NCI-H187 (cell line): ENCODE measurements around the gene EFNA4.
A peak's percentile ranks its signal among the peaks of the same experiment; 100 is the strongest.

Experiments used
- DNase-seq, 2 experiments: peaks; one replicate each; lab custom pipeline; 2025; lab: John Stamatoyannopoulos, UW

Gene EFNA4

DNA sequence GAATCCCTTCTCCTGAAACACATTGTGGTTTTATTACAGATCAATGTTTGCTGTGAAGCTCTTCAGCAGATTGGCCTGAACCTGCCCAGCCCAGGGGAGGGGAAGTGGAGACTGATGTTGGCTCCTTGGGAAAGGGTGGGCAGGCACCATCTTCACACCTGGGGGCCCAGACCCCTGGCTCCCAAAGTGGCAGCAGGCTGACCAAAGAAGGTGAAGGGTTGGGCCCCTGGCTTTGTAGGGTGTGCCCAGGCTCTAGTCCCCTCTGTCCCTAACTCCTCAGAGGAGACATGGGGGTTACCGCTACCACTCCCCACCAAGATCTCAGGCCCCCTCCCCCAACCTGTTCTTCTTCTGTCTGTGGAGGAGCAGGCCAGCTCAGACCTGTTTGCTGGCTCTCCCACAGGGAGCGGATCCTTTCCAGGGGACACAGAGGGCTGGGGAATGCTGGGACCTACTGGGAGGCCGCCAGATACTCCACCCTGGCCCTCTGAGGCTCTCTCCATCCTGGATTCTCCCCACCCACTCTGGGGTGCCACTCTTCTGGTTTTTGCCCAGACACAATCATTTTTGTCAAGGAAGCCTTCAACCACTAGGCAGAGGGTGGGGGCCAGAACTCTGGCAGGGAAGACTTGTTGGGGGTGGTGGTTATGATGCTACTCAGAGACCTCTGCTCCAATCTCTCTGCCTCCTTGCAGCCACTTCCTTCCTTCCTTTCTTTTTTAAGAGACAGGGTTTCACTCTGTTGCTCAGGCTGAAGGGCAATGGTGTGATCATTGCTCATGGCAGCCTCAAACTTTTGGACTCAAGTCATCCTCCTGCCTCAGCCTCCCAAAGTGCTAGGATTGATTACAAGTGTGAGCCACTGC is 10.1 kb downstream of the EFNA4 start:
- no peak for DNase-seq

GRCh38 chr1:155075535-155075934 is 12.0 kb downstream of the EFNA4 start:
- no peak for DNase-seq

DNA sequence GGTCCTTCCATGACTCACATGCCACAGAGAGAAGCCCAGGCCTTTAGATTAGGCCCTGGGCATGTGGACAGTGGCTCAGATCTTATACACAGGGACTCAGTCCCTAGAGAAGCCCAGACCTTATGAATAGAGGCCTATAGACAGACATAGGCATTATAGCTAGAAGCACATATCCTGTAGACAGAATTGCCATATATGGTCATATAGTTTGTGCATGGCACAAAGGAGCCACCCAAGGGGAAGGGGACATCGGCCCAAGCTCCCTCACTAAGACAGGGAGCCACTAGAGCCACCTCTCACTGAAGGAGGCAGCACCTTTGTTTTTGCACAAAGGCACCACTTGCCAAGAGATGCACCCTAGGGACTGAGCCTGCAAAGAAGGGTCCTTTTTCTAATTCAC is 12.8 kb downstream of the EFNA4 start:
- DNase-seq = no peak

DNA sequence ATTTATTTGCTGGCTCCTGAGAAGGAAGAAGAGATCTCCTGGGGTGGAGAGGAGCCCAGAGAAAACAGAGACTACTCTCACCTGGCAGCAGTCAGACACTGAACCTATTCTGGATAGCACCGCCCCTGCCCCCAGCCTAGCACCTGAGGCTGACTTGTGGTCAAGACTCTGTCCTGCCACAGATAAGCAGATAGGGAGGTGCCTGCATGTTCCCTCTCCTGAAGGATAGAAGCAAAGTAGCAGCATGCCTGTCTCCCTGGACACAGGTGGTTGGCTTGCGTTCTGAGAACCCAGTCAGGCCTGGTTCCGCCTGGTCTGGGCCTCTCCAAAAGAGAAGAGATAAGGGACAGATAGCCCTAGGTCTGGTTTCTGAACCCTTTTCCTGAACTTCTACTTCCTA is 13.8 kb downstream of the EFNA4 start:
- DNase-seq = peak in 1 of 2 experiments; percentile 21

DNA sequence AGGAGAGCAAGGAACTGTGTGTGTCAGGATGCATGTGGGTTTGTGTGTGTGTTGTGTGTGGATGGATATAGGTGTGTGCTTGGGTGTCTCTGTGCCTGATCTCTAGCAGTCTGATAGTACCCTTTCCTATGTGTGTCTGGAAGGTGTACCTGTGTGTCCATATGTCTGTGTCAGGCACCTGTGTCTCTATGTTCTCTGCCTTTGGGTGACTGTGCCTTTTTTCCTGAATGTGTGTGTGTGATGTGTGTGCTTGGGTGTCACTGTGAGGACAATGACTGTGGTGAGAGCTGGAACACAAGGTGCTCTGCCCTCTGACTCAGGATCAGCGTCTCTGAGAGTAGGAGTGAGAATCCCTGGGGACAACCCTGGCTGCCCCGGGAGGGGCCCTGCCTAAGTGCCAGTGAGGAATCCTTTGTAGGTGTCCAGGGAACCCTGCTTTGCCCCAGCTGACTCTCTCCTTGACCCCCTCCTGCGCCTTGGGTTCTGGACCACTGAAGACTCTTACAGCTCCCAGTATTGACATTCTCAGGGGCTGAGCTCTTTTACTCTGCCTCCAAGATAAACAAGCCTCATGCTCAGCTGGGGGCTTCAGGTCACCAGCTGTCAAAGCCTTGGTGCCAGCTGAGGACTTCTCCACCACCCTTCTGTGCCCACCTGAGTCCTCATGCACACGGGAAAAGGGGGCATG is 14.4 kb downstream of the EFNA4 start:
- no peak for DNase-seq

DNA sequence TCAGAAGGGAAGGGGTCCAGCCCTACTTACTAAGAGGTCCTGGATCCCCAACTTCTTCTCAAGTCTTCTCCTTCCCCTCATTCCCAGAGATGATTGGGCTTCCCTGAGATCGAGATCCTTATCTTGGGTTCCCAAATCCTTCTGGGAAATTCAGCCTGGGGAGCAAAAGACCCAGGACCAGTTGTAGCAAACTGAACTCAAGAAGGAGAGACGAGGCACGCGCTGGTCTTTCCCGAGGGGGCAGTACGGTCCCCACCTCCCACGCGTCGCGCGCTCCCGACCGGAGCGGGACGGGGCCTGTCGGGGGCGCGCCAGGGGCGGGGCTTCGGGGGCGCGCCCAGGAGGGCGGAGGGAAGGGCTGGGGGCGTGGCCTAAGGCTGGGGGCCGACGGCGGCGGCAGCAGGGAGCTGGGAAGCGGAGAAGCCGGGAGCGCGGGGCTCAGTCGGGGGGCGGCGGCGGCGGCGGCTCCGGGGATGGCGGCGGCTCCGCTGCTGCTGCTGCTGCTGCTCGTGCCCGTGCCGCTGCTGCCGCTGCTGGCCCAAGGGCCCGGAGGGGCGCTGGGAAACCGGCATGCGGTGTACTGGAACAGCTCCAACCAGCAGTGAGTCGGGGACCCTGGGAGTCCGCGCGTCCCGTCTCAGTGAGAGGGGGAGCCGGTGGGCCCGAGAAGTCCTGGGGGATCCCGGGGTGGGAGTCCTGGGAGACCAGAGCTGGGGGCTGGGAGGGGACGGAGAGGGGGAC is 15.1 kb downstream of the EFNA4 start, which contains the start of gene EFNA3:
Gene EFNA3, plus strand, starts transcription at position 369 of the 741 bp plus-strand sequence. Its CDS starts 105 bp downstream, at position 474.
- DNase-seq = peak; percentile 69 to 77

DNA sequence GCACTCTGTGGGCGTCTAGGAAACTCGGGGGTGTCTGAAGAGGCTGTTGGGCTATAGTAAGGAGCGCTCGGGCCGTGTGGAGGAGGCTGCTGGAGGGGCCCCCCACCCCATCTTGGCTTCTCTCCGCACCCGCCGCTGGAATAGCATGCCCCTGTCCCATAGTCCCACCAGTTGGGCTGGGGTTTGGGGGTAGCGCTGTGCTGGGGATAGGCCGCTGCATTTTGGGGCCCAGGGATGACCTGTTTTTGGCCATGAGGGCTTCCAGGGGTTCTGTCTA is 15.6 kb downstream of the EFNA4 start:
- no peak for DNase-seq

GRCh38 chr1:155079487-155080311 is 16.2 kb downstream of the EFNA4 start:
- peak in 1 of 2 experiments; percentile 30 for DNase-seq

GRCh38 chr1:155080312-155081228 is 17.0 kb downstream of the EFNA4 start:
- peak; percentile 89 to 91 for DNase-seq

DNA sequence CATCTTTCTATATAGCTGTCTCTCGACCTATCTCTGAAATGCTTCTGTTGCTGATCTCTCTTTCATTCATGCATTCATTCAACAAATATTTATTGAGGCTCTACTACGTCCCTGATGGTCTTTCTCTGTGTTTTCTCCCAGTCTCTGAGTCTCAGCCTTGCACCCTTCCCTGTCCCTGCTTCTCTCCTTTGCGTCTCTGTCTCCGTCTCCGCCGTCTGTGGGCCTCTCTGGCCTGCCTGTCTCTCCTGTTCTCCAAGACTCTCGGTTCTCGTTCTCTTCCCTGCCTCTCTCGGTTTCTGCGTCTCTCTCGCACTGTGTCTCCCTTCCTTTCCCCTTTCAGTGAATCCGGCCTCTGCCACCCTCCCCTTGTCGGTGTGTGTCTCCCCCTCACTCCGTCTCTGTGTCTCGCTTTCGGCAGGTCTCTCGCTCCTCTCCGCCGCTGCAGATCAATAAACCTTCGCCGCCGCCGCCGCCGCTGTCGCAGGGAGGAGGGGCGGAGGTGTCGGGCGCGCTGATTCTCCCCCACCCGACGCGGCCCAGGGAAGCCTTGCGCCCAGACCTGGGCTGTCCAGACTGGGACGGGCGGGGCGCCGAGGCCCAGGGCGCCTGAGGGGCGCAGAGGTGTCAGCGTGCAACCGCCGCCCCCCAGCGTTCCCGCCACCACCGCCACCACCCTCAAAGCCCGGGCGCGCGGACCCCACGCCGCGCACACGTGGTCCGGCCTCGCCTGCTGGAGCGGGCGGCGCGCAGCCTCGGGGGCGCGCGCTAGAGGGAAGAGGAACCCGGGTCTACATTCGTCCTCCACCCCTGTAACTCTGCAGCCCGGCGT is 18.1 kb downstream of the EFNA4 start:
- DNase-seq = no peak

GRCh38 chr1:155082301-155083051 is 18.9 kb downstream of the EFNA4 start:
- no peak for DNase-seq

DNA sequence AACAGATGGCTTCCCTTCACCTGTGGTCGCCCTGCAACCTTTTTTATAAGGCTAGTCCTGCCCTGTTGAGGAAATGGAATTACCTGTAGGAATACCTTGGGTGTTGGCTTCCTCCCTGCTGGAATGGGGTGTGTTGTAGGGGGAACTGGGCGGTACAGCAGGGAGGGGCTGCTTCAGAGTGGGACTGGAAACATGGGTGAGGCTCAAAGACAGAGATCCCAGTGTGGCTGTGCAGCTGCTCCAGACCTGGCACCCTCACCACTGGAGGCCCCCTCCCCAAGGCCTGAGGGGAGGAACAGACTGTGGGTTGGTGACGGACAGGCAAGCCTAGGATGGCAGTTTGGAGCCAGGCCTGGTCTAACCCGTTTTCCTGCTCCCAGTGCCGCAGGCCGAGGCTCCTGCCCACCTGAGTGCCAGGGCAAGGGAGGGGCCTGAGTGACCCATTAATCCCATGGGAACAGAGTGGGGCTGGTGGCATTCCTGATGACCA is 19.6 kb downstream of the EFNA4 start:
- no peak for DNase-seq

DNA sequence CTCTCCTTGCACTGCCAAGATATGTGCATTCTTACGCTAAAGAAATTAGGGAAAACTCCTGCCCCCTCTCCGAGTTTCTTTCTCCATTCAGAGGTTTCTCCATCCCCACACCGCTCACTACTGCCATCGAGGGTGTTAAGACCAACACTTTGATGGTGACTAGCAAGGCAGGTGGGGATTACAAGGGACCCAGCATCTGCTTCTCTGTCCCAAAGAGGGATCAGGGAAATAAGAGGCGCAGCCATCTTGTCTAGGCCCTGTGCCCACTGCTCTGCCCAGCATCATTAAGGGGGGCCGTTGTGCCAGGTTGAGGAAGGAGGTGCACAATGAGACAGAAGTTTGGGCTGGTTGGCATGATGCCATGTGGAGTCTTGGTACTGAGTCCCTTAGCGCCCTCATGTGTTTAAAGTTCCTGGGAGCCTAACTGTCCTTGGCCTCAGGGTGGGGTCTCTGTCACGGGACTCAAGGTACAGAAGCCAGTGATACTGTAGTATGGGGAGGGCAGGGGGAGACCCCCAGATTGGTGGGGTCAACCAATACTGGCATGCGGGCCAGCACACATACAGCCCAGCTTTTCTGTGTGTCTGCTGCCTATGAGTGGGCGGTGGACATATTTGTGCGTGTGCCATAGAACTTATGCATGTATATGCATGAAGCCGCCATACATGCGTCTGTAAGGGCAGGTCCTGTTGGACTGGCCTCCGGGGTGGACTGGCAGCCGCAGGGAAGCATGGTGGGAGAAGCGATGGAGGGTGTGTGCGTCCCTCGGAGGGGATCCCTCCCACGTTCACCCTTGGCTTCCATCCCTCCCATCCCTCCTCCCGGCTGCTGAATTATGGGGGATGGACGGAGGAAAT is 20.6 kb downstream of the EFNA4 start:
- DNase-seq = no peak

GRCh38 chr1:155084722-155085503 is 21.4 kb downstream of the EFNA4 start:
- peak; percentile 99 for DNase-seq

DNA sequence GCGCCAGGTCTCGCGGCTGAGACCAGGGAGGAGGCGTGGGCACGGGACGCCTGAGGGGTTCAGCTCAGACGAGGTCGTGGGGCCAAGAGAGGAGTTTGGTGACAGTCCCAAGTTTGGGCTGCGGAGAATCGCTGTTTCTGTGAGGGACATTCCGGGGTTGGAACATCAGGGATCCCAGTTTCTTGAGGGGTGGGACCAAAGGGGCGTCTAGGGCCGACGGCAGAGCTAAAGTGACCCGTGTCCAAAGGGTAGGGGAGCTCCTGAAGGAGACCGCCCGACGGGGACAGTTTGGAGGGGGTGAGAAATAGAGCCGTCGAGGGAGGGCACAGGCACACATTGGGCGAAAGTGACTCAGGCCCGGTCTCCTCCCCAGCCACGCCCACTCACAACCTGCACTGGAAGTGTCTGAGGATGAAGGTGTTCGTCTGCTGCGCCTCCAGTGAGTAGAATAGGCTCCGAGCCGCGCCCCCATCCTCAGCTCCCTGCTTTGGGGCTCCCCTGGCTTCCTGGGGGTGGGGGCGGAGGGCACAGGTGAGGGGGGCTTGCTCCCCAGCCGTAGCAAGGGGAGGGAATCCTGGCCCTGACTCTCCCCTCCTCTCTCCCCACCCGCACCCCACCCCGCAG is 22.1 kb downstream of the EFNA4 start:
- DNase-seq = no peak

GRCh38 chr1:155086128-155086741 is 22.7 kb downstream of the EFNA4 start:
- peak; percentile 38 to 52 for DNase-seq
